Adrenal gland (tissue), 12 donors: ENCODE data around the gene CFAP99. TPM values are rescaled to one million over a fixed set of nuclear protein-coding genes. Genes with fewer than 3 reads are reported as not detected.

Experiments used
- DNase-seq, 7 donors: peaks; one replicate each; pipeline ENCODE4 v3.0.0-alpha.2; 2019 to 2020
- H3K27ac ChIP-seq, 5 donors: fragments of 200-600 bp; sonication (generic) in 4 of 5; 1 replicate in 3 of 5; 2 replicates in 2 of 5; pipeline versions ENCODE4 v1.5.1 to v1.8.0; 2016 to 2020; ENCODE audit warnings: mild to moderate bottlenecking in 1 of 5
- H3K27me3 ChIP-seq: fragments of 200-600 bp; 2 replicates; pipeline ENCODE4 v1.8.0; 2021
- H3K36me3 ChIP-seq, 2 donors: fragments of 200-600 bp; replicated peaks in 1 of 2; 1 replicate in 1 of 2; 2 replicates in 1 of 2; pipeline versions ENCODE4 v1.5.1 to v1.8.0; 2018 to 2022
- H3K4me1 ChIP-seq, 2 donors: fragments of 200-600 bp; replicated peaks in 1 of 2; 1 replicate in 1 of 2; 2 replicates in 1 of 2; pipeline versions ENCODE4 v1.5.1 to v1.8.0; 2018 to 2021
- H3K4me3 ChIP-seq, 4 donors: fragments of 200-600 bp; sonication (generic) in 3 of 4; one replicate each; pipeline ENCODE4 v1.5.1; 2016 to 2018
- H3K9me3 ChIP-seq, 3 donors: fragments of 200-600 bp; sonication (generic) in 1 of 3; replicated peaks in 1 of 3; 1 replicate in 2 of 3; 2 replicates in 1 of 3; pipeline versions ENCODE4 v1.5.1 to v1.8.0; 2016 to 2021
- CTCF ChIP-seq, 6 experiments: fragments of 450-650 bp in 4 of 6; fragments of 200-600 bp in 2 of 6; sonication (generic) in 1 of 6; IDR thresholded peaks; 1 replicate in 5 of 6; 2 replicates in 1 of 6; pipeline versions ENCODE4 v1.5.1 to v1.8.0; 2016 to 2021; ENCODE audit warnings: antibody characterized with exemption in 6 of 6, mild to moderate bottlenecking in 2 of 6, moderate library complexity in 1 of 6
- POLR2A ChIP-seq, 2 donors: fragments of 450-650 bp; IDR thresholded peaks; one replicate each; pipeline ENCODE4 v1.6.1; 2017; ENCODE audit warnings: antibody characterized with exemption in 2 of 2, mild to moderate bottlenecking in 2 of 2, moderate library complexity in 1 of 2
- WGBS, 4 donors: extraction: QIAGEN DNeasy Blood & Tissue Kit in 2 of 4; methylation state at CpG; one replicate each; pipeline versions ENCODE4 v1.1.5 to v1.1.7; 2013 to 2017; 5-methylcytosine and 5-hydroxymethylcytosine counted together
- intact Hi-C, 2 donors: fragments of 100-400 bp; cut with DNase I; formaldehyde crosslinking; loops; one replicate each; pipeline versions ENCODE4 v1.14.1 to v1.15.0; 2022 to 2023
- polyA plus RNA-seq, 3 donors: library from polyadenylated mRNA; stranded (reverse); fragments of 200-250 nt in 2 of 3; fragments of 350-450 nt in 1 of 3; fragmentation: Illumina TruSeq in 1 of 3; extraction: RNeasy Lipid Tissue Mini Kit (QIAGEN cat#74804) in 1 of 3; gene quantifications; one replicate each; pipeline ENCODE4 v1.2.3, GENCODE V29; 2013 to 2014
- total RNA-seq, 9 donors: library from RNA; depleted of rRNA in 4 of 9; stranded (reverse); fragments of >200 nt in 4 of 9; fragments of 120-200 nt in 1 of 9; fragmentation: NEBNext Ultra II Directional in 1 of 9; extraction: Animal tissue kit (Norgen Biotek cat#: 25700) in 1 of 9; gene quantifications; one replicate each; pipeline versions ENCODE4 v1.1.0 to v1.2.4, GENCODE V29; 2013 to 2023
- donor health status: healthy with polysubstance abuse.
- donor health status: Bipolar disorder and iron deficiency.
- donor health status: DM: yes; HTN: yes; CAD: no.
- donor health status: DM: no; HTN: no; CAD: no.
- donor health status: DM: no; HTN: no; CAD: no.
- donor health status: DM: yes; HTN: yes; CAD: no.

The CFAP99 gene
- total and polyA plus RNA-seq, 12 donors: 0.18 to 5.0 (median 3.2) TPM

DNA sequence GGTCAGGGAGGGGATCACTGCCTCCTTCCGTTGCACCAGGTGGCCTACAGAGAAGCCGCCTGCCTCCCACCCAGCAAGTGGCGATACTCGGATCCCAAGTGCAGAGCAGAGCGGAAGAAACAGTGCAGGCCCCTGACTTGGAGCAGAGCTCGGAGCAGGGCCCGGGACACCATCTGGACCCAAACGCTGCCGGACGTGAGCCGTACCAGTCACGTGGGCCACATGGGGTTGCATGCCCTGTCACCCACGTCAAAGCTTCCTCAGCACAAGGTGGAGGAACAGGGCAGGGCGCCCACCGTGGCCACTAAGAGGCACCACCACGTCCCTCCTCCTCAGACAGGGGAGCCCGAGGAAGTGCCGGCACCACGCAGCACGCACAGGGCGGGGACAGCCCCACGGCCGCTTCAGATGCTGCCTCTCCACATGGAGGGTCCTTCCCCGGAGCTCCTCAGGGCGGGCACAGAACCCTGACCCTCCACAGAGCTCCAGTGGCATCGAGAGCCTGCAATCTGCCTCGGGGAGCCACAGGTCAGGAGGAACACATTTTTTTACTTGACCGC, 19.0 kb upstream of the CFAP99 start:
- DNase-seq: no peak
- H3K4me3 ChIP-seq: no peak overlapping the region
- TF ChIP-seq CTCF (IDR thresholded peaks at IDR 0.05) (no peak), POLR2A (IDR thresholded peaks at IDR 0.05) (no peak)
- WGBS, 4 donors: 60 to 90% (median 83%) methylated on average over 10 to 28 of the region's 28 CpGs
- no peaks in the 10 kb centered on the region for H3K36me3 ChIP-seq
- intact Hi-C loops: no loop called here
- no peaks in the 10 kb centered on the region for H3K27me3 ChIP-seq
- H3K9me3 ChIP-seq: no peaks in the 10 kb centered on the region
- H3K27ac ChIP-seq: no peak overlapping the region
- H3K4me1 ChIP-seq: peaks cover 14 to 17% of the 10 kb centered on the region in 2 donors

- peaks cover 14 to 17% of the 10 kb centered on the region in 2 donors for H3K4me1 ChIP-seq
- H3K27me3 ChIP-seq: no peaks in the 10 kb centered on the region
- no peaks in the 10 kb centered on the region for H3K9me3 ChIP-seq
- 76 to 92% (median 85%) methylated on average over 6 to 15 of the region's 15 CpGs for WGBS, 4 donors
- no peak for DNase-seq
- TF ChIP-seq POLR2A (IDR thresholded peaks at IDR 0.05) (no peak), CTCF (IDR thresholded peaks at IDR 0.05) (no peak)
- peak overlapping the region in 1 of 5 donors; percentile 73 for H3K27ac ChIP-seq
- H3K36me3 ChIP-seq: no peaks in the 10 kb centered on the region
- H3K4me3 ChIP-seq: no peak overlapping the region
- intact Hi-C loops: no loop called here
Observed at GRCh38 chr4:2400841-2401609, 17.7 kb upstream of the CFAP99 start.

GRCh38 chr4:2401610-2401983, 17.2 kb upstream of the CFAP99 start:
- TF ChIP-seq POLR2A (IDR thresholded peaks at IDR 0.05): no peak
- TF ChIP-seq CTCF (IDR thresholded peaks at IDR 0.05): no peak
- peak overlapping the region in 2 of 5 donors; percentile 51 to 73 for H3K27ac ChIP-seq
- 42 to 76% (median 46%) methylated on average over 5 to 15 of the region's 15 CpGs for WGBS, 4 donors
- DNase-seq: no peak
- H3K36me3 ChIP-seq: no peaks in the 10 kb centered on the region
- intact Hi-C loops: no loop called here
- H3K4me1 ChIP-seq: peaks cover 14 to 17% of the 10 kb centered on the region in 2 donors
- H3K4me3 ChIP-seq: peak overlapping the region in 1 of 4 donors; percentile 39
- no peaks in the 10 kb centered on the region for H3K27me3 ChIP-seq
- H3K9me3 ChIP-seq: no peaks in the 10 kb centered on the region

GRCh38 chr4:2402048-2402842, 16.5 kb upstream of the CFAP99 start:
- intact Hi-C loops: no loop called here
- WGBS, 4 donors: 1 to 9% (median 4%) methylated on average over 11 to 27 of the region's 27 CpGs
- DNase-seq: peak; percentile 86 to 96 (median 93)
- Histone ChIP-seq H3K4me3 (peak overlapping the region in 2 of 4 donors; percentile 27 to 39), H3K9me3 (no peaks in the 10 kb centered on the region), H3K27me3 (no peaks in the 10 kb centered on the region), H3K4me1 (peaks cover 14 to 17% of the 10 kb centered on the region in 2 donors), H3K36me3 (no peaks in the 10 kb centered on the region), H3K27ac (peak overlapping the region in 2 of 5 donors; percentile 51 to 73)
- TF ChIP-seq POLR2A (IDR thresholded peaks at IDR 0.05) (peak in 1 of 2 donors; percentile 46), CTCF (IDR thresholded peaks at IDR 0.05) (no peak)
